DMS79 treated with DMSO at 0.1 percent for 48 hours (cell line): ENCODE data around the gene COQ10B.
A peak's percentile ranks its signal among the peaks of the same experiment; 100 is the strongest.
"Not testable (repeated sequence)": the region's sequence is repeated elsewhere in the genome, so short reads cannot be mapped to it uniquely, and the experiment has no call there.

Experiments used
- DNase-seq: peaks from one replicate; lab custom pipeline; 2025; lab: John Stamatoyannopoulos, UW

The COQ10B gene

GRCh38 chr2:197450935-197451358 lies 2.4 kb upstream of the COQ10B start:
- DNase-seq: not testable (repeated sequence)

GRCh38 chr2:197452754-197453122 lies 614 bp upstream of the COQ10B start:
- DNase-seq: no peak

- peak; percentile 43 for DNase-seq
Observed at GRCh38 chr2:197453914-197454398, 604 bp downstream of the COQ10B start.

- no peak for DNase-seq
Observed at GRCh38 chr2:197454923-197455322, 1.6 kb downstream of the COQ10B start.

- no peak for DNase-seq
Observed at GRCh38 chr2:197455428-197455827, 2.1 kb downstream of the COQ10B start.

- DNase-seq: no peak
Observed at GRCh38 chr2:197460649-197461048, 7.3 kb downstream of the COQ10B start.

- no peak for DNase-seq
Observed at GRCh38 chr2:197461057-197461456, 7.7 kb downstream of the COQ10B start.

- no peak for DNase-seq
Observed at GRCh38 chr2:197464175-197464574, 10.8 kb downstream of the COQ10B start.

- no peak for DNase-seq
Observed at GRCh38 chr2:197472166-197472565, 18.8 kb downstream of the COQ10B start.

- DNase-seq: no peak
Observed at GRCh38 chr2:197477797-197478196, 24.4 kb downstream of the COQ10B start.

GRCh38 chr2:197480165-197481036 lies 27.0 kb downstream of the COQ10B start:
- DNase-seq: no peak

GRCh38 chr2:197484248-197484647 lies 30.9 kb downstream of the COQ10B start:
- not testable (repeated sequence) for DNase-seq

GRCh38 chr2:197486175-197486574 lies 32.8 kb downstream of the COQ10B start:
- DNase-seq: no peak

GRCh38 chr2:197487385-197487784 lies 34.0 kb downstream of the COQ10B start:
- no peak for DNase-seq

- no peak for DNase-seq
Observed at GRCh38 chr2:197495433-197496134, 42.2 kb downstream of the COQ10B start.

- DNase-seq: no peak
Observed at GRCh38 chr2:197496695-197497094, 43.3 kb downstream of the COQ10B start.

- no peak for DNase-seq
Observed at GRCh38 chr2:197497326-197497725, 44.0 kb downstream of the COQ10B start.

- DNase-seq: peak; percentile 14
Observed at GRCh38 chr2:197498235-197498936, 45.0 kb downstream of the COQ10B start.

GRCh38 chr2:197498937-197499593 lies 45.7 kb downstream of the COQ10B start:
- DNase-seq: peak; percentile 30

GRCh38 chr2:197499594-197500502 lies 46.5 kb downstream of the COQ10B start, which contains the start of the genes HSPD1 and HSPE1:
Gene HSPD1, minus strand, starts transcription at chr2:197499840. Its CDS starts 992 bp downstream, at chr2:197498848.
Gene HSPE1, plus strand, starts transcription at chr2:197500379. Its CDS starts 58 bp downstream, at chr2:197500437.
- DNase-seq: peak; percentile 96
